OCI-LY3 (cell line): ENCODE measurements around the gene TECTA.
"Not testable (repeated sequence)": the region's sequence is repeated elsewhere in the genome, so short reads cannot be mapped to it uniquely, and the experiment has no call there.

Source experiments
- H2AFZ ChIP-seq: fragments of 200-600, 300-600 bp; shearing (Covaris generic); 2 replicates; pipeline ENCODE4 v1.6.0; 2014; ENCODE audit warnings: antibody characterized with exemption, low read depth, low read length
- H3K27ac ChIP-seq: fragments of 200-600, 300-600 bp; sonication (generic); 2 replicates; pipeline ENCODE4 v1.5.1; 2014; ENCODE audit warnings: mild to moderate bottlenecking, low read length, moderate library complexity, mixed read lengths
- H3K27me3 ChIP-seq: fragments of 200-600, 300-600 bp; sonication (generic); 2 replicates; pipeline ENCODE4 v1.6.1; 2014; ENCODE audit warnings: low read depth, low read length, mixed read lengths
- H3K36me3 ChIP-seq: fragments of 200-600, 300-600 bp; sonication (generic); replicated peaks from 2 replicates; pipeline ENCODE3; 2014; ENCODE audit warnings: low read depth, low read length, mixed read lengths
- H3K4me1 ChIP-seq: fragments of 300-600, 200-600 bp; sonication (generic); 2 replicates; pipeline ENCODE4 v1.6.1; 2014; ENCODE audit warnings: low read length, mixed read lengths
- H3K4me2 ChIP-seq: fragments of 200-600, 300-600 bp; sonication (generic); 2 replicates; pipeline ENCODE4 v1.6.1; 2014; ENCODE audit warnings: low read length, mixed read lengths
- H3K4me3 ChIP-seq: fragments of 300-600, 200-600 bp; sonication (generic); 2 replicates; pipeline ENCODE4 v1.5.1; 2014; ENCODE audit warnings: antibody characterized with exemption, mild to moderate bottlenecking, low read length, moderate library complexity
- H3K79me2 ChIP-seq: fragments of 300-600, 200-600 bp; shearing (Covaris generic); 2 replicates; pipeline ENCODE4 v1.6.1; 2014; ENCODE audit warnings: mild to moderate bottlenecking, low read length, mixed read lengths
- H3K9ac ChIP-seq: fragments of 300-600, 200-600 bp; shearing (Covaris generic); 2 replicates; pipeline ENCODE4 v1.6.0; 2014; ENCODE audit warnings: mild to moderate bottlenecking, low read length, moderate library complexity
- H3K9me3 ChIP-seq: fragments of 200-600, 300-600 bp; shearing (Covaris generic); 2 replicates; pipeline ENCODE4 v1.6.1; 2014; ENCODE audit warnings: low read length, mixed read lengths; ENCODE audit not compliant: insufficient read depth
- H4K20me1 ChIP-seq: fragments of 200-600, 300-600 bp; sonication (generic); 2 replicates; pipeline ENCODE4 v1.6.1; 2016; ENCODE audit warnings: low read length, mixed read lengths; ENCODE audit not compliant: insufficient read depth
- EZH2phosphoT487 ChIP-seq: fragments of 200-600 bp; shearing (Covaris generic); IDR thresholded peaks from 2 replicates; pipeline ENCODE4 v1.6.1; 2018; ENCODE audit warnings: antibody characterized with exemption, mixed run types, low read depth
- TF ChIP-seq, protein P1 (sequence below): fragments of 200-600, 300-600 bp; sonication (generic); IDR thresholded peaks from 2 replicates; pipeline ENCODE4 v1.5.1; 2014; ENCODE audit warnings: antibody characterized with exemption, low read length, low read depth

The TECTA gene

DNA sequence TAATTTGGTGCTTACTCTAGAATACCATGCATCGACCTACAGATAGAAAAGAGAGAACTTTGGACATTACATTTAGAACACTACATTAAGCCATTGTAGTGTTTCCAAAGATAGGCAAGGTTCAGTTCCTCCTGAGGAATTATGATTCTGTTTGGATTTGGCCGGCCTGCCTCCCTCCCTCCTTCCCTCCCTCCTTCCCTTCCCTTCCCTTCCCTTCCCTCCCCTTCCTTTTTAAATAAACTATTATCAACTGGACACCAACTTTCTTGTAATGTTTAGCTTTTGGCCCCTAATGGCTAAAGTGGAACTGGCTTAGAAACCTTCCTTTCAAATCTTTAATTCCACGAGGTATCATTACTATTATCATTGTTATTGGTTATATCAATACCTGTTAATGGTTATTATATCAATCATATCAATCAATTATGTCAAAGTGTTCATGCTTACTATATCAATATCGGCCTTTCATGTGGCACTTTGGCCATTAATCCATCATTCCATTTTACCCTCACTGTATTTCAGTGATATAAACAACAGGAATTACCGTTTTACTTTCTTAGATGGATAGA is 60.4 kb downstream of the TECTA start:
- no peak overlapping the region for H3K27ac ChIP-seq
- no peak overlapping the region for H2AFZ ChIP-seq
- H3K27me3 ChIP-seq: peaks cover 17% of the 10 kb centered on the region
- TF ChIP-seq, protein P1, sequence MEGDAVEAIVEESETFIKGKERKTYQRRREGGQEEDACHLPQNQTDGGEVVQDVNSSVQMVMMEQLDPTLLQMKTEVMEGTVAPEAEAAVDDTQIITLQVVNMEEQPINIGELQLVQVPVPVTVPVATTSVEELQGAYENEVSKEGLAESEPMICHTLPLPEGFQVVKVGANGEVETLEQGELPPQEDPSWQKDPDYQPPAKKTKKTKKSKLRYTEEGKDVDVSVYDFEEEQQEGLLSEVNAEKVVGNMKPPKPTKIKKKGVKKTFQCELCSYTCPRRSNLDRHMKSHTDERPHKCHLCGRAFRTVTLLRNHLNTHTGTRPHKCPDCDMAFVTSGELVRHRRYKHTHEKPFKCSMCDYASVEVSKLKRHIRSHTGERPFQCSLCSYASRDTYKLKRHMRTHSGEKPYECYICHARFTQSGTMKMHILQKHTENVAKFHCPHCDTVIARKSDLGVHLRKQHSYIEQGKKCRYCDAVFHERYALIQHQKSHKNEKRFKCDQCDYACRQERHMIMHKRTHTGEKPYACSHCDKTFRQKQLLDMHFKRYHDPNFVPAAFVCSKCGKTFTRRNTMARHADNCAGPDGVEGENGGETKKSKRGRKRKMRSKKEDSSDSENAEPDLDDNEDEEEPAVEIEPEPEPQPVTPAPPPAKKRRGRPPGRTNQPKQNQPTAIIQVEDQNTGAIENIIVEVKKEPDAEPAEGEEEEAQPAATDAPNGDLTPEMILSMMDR: no peak
- TF ChIP-seq EZH2phosphoT487: no peak
- no peaks in the 10 kb centered on the region for H3K4me1 ChIP-seq
- H4K20me1 ChIP-seq: no peaks in the 10 kb centered on the region
- H3K79me2 ChIP-seq: no peaks in the 10 kb centered on the region
- no peaks in the 10 kb centered on the region for H3K36me3 ChIP-seq
- H3K9me3 ChIP-seq: no peaks in the 10 kb centered on the region
- H3K4me3 ChIP-seq: no peak overlapping the region
- no peak overlapping the region for H3K9ac ChIP-seq
- H3K4me2 ChIP-seq: no peak overlapping the region

DNA sequence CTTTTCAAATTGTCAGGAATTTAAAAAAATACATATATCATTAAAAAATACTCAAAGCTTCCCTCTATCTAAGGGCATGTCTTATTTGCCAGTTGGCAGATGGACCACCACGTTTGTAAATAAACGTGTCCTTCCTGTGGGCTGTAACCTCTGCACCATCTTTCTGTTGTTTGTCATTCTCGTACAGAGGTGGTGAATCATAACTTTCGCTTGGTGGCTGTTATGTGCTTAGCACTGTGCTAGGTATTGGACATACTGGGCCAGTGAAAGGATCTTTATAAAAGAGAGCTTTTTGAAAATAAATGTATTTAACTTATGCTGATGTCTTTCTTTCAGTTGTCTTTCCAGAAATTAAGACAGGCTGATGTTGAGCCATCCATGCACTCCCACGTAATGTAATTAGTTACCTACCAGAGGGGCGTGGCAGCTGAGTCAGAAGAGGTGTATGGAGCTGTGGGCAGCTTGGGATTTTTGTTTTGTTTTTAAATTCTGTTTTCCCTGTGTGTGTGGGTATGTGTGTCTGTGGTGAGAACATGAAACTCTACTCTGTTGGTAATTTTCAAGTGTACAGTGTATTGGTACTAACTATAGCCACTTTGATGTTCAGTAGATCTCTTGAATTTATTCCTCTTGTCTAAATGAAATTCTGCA is 62.7 kb downstream of the TECTA start:
- Histone ChIP-seq H3K4me2 (no peak overlapping the region), H3K36me3 (no peaks in the 10 kb centered on the region), H3K4me3 (no peak overlapping the region), H4K20me1 (no peaks in the 10 kb centered on the region), H3K27ac (no peak overlapping the region), H3K9ac (no peak overlapping the region), H3K27me3 (peaks cover 23% of the 10 kb centered on the region), H3K4me1 (no peaks in the 10 kb centered on the region), H3K79me2 (no peaks in the 10 kb centered on the region), H3K9me3 (no peaks in the 10 kb centered on the region), H2AFZ (no peak overlapping the region)
- TF ChIP-seq, protein P1: no peak
- TF ChIP-seq EZH2phosphoT487: no peak

DNA sequence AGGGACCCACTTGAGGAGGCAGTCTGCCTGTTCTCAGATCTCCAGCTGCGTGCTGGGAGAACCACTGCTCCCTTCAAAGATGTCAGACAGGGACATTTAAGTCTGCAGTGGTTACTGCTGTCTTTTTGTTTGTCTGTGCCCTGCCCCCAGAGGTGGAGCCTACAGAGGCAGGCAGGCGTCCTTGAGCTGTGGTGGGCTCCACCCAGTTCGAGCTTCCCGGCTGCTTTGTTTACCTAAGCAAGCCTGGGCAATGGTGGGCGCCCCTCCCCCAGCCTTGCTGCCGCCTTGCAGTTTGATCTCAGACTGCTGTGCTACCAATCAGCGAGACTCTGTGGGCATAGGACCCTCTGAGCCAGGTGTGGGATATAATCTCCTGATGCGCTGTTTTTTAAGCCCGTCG is 76.6 kb downstream of the TECTA start:
- H3K4me2 ChIP-seq, H3K27ac ChIP-seq, H2AFZ ChIP-seq, H3K27me3 ChIP-seq, H3K36me3 ChIP-seq, H3K9ac ChIP-seq, H3K4me3 ChIP-seq, H4K20me1 ChIP-seq, H3K79me2 ChIP-seq, H3K4me1 ChIP-seq, H3K9me3 ChIP-seq: not testable (repeated sequence)

DNA sequence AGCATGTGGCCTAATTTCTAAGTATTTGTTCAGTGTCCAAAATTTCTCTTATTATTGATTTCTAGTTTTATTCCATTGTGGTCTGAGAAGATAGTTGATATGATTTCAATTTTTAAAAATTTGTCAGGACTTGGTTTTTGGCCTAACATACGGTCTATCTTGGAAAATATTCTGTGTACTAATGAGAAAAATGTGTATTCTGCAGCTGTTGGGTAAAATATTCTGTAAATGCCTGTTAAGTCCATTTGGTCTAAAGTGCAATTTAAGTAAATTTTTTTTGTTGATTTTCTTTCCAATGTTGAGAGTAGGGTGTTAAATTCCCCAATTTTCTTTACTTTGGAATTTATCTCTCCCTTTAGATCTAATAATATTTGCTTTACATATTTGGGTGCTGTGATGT is 78.3 kb downstream of the TECTA start:
- Histone ChIP-seq H2AFZ (no peak overlapping the region), H3K4me2 (no peak overlapping the region), H3K9ac (no peak overlapping the region), H3K36me3 (no peaks in the 10 kb centered on the region), H3K4me3 (no peak overlapping the region), H3K27ac (no peak overlapping the region), H3K79me2 (no peaks in the 10 kb centered on the region), H3K4me1 (no peaks in the 10 kb centered on the region), H4K20me1 (no peaks in the 10 kb centered on the region), H3K9me3 (0 out of 2 replicates have a peak, but pooled peaks cover 6% of the 10 kb centered on the region), H3K27me3 (no peaks in the 10 kb centered on the region)
- no peak for TF ChIP-seq EZH2phosphoT487
- TF ChIP-seq, protein P1: no peak
